Suprapubic skin (tissue), 4 donors: ENCODE results near the gene OR52E8. TPM values are rescaled to one million over a fixed set of nuclear protein-coding genes. Genes with fewer than 3 reads are reported as not detected.

ENCODE experiments used
- DNase-seq, 2 donors: peaks; one replicate each; pipeline ENCODE4 v3.0.0-alpha.2; 2019; ENCODE audit warnings: low spot score in 2 of 2
- H3K27ac ChIP-seq: fragments of 200-600 bp; sonication (generic); one replicate; pipeline ENCODE4 v1.5.1; 2019
- H3K27me3 ChIP-seq: fragments of 200-600 bp; sonication (generic); one replicate; pipeline ENCODE4 v1.5.1; 2019
- H3K36me3 ChIP-seq: fragments of 200-600 bp; sonication (generic); one replicate; pipeline ENCODE4 v1.5.1; 2019
- H3K4me1 ChIP-seq: fragments of 200-600 bp; sonication (generic); one replicate; pipeline ENCODE4 v1.5.1; 2019
- H3K4me3 ChIP-seq: fragments of 200-600 bp; sonication (generic); one replicate; pipeline ENCODE4 v1.5.1; 2019; ENCODE audit warnings: mild to moderate bottlenecking
- H3K9me3 ChIP-seq: fragments of 200-600 bp; sonication (generic); one replicate; pipeline ENCODE4 v1.5.1; 2019
- CTCF ChIP-seq, 2 donors: fragments of 200-600 bp in 1 of 2; fragments of 450-650 bp in 1 of 2; sonication (generic) in 1 of 2; IDR thresholded peaks; one replicate each; pipeline ENCODE4 v1.5.1; 2016 to 2019; ENCODE audit warnings: antibody characterized with exemption in 2 of 2, mild to moderate bottlenecking in 1 of 2, moderate library complexity in 1 of 2
- EP300 ChIP-seq: sonication (generic); formaldehyde crosslinking; IDR thresholded peaks from one replicate; pipeline ENCODE4 v1.6.1; 2017; ENCODE audit warnings: antibody characterized with exemption
- POLR2A ChIP-seq, 2 donors: fragments of 450-650 bp; IDR thresholded peaks; one replicate each; pipeline ENCODE4 v1.6.1; 2017; ENCODE audit warnings: antibody characterized with exemption in 2 of 2, mild to moderate bottlenecking in 2 of 2, moderate library complexity in 2 of 2
- POLR2AphosphoS5 ChIP-seq, 3 donors: sonication (generic); formaldehyde crosslinking; IDR thresholded peaks; one replicate each; pipeline ENCODE4 v1.6.1; 2017; ENCODE audit warnings: antibody characterized with exemption in 3 of 3
- WGBS: methylation state at CpG from one replicate; pipeline ENCODE4 v1.1.5; 2018; 5-methylcytosine and 5-hydroxymethylcytosine counted together
- total RNA-seq, 4 donors: library from RNA; depleted of rRNA; stranded (reverse); fragments of >200 nt; gene quantifications; one replicate each; pipeline ENCODE4 v1.1.0, GENCODE V29; 2016

Gene OR52E8
- total RNA-seq, 4 donors from 2014 or later = not detected

DNA sequence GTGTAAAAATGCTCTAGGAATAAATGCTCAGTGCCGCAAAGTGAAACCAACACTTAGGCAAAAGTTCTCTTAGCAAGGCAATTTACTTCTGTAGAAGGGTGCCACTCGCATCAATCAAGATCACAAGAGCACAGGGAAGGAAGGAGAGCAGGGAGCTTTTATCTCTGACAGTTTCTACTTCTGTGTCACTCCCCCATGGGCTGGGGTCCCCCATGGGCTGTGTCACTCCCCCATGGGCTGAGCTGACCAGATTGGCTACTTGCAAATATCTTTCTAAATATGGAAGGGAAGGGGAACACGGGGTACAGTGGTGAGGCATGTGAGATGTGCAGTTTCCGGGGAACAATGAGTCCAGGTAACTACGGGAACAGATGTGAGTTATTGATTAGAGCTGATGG lies 48.4 kb downstream of the OR52E8 start:
- DNase-seq = no peak
- no peak for TF ChIP-seq POLR2AphosphoS5 (IDR thresholded peaks at IDR 0.05)
- no peak for TF ChIP-seq POLR2A (IDR thresholded peaks at IDR 0.05)
- no peak for TF ChIP-seq EP300
- no peak for TF ChIP-seq CTCF (IDR thresholded peaks at IDR 0.05)
- H3K4me3 ChIP-seq = peak overlapping the region; percentile 54
- H3K27me3 ChIP-seq = no peaks in the 10 kb centered on the region
- H3K4me1 ChIP-seq = peaks cover 11% of the 10 kb centered on the region
- WGBS = 33% methylated on average over 5 of the region's 5 CpGs
- H3K27ac ChIP-seq = no peak overlapping the region
- peaks cover 3% of the 10 kb centered on the region for H3K9me3 ChIP-seq
- no peaks in the 10 kb centered on the region for H3K36me3 ChIP-seq

DNA sequence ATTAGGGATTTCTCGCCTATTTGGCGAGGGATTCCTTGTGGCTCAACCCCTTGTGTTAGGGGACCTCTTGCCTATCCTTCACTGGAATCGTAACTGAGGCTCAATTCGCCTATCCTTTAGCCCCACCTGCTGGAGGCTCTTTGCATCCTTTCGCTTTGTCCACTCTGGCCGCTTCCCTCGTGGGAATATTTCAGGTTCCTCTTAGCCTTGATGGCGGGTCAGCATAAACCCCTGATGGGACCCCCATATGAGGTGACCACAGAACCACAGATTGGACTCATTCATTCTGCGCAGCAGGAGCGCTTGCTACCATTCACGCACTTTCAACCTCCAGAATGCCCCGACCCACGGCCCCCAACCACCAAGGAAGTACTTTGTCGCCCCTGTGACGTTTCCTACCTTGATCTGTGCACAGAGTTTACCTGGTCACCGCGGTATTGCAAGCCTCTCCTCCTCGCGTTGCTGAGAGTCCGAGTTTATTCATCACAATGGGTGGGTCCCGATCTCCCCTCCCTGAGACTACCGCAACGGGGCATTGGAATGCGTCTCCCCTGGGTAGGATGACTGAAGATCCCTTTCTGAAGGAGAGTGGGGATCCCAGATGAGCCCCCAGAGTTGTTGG lies 48.9 kb downstream of the OR52E8 start, which contains the start of gene OR52N2:
TSS of gene OR52N2 (plus strand) at position 425 of the 622 bp plus-strand sequence. CDS start 11,412 bp downstream, outside the sequence.
- TF ChIP-seq POLR2AphosphoS5 (IDR thresholded peaks at IDR 0.05) = no peak
- TF ChIP-seq CTCF (IDR thresholded peaks at IDR 0.05) = peak; percentile 69 to 76
- WGBS = 6% methylated on average over 24 of the region's 24 CpGs
- H3K9me3 ChIP-seq = peaks cover 5% of the 10 kb centered on the region
- H3K36me3 ChIP-seq = no peaks in the 10 kb centered on the region
- peak; percentile 77 to 84 for DNase-seq
- no peak within 1 kb of the TSS for H3K27ac ChIP-seq
- peak within 1 kb of the TSS; percentile 54 for H3K4me3 ChIP-seq
- no peaks in the 10 kb centered on the region for H3K27me3 ChIP-seq
- H3K4me1 ChIP-seq = peaks cover 11% of the 10 kb centered on the region

DNA sequence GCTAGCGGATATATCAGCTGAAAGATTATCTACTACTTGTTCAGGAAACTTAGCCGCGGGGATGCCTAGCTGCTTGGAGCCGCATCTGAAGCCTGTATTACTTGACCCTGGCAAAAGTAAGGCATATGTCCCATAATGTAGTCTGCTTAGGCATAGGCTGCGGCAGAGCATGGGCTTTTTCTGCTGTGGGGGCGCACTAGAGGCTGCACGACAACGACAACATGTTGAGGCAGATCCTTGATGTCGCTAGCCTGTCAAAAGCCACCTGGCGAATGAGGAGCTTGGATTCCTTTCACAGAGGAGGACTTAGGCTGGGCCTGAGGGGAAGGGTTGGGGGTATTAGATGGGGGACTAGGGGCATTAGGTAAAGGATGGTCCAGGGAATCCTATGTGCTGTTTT lies 49.9 kb downstream of the OR52E8 start:
- peaks cover 5% of the 10 kb centered on the region for H3K9me3 ChIP-seq
- no peak for TF ChIP-seq EP300
- TF ChIP-seq CTCF (IDR thresholded peaks at IDR 0.05) = no peak
- no peak for TF ChIP-seq POLR2AphosphoS5 (IDR thresholded peaks at IDR 0.05)
- no peak for TF ChIP-seq POLR2A (IDR thresholded peaks at IDR 0.05)
- H3K4me3 ChIP-seq = no peak overlapping the region
- peaks cover 11% of the 10 kb centered on the region for H3K4me1 ChIP-seq
- no peaks in the 10 kb centered on the region for H3K36me3 ChIP-seq
- WGBS = 69% methylated on average over 8 of the region's 10 CpGs
- no peaks in the 10 kb centered on the region for H3K27me3 ChIP-seq
- DNase-seq = no peak
- H3K27ac ChIP-seq = no peak overlapping the region

Other genes with a start within 250 kb of the OR52E8 start
- gene TRIM34, start 232.7 kb downstream of the OR52E8 start, total RNA-seq = 1 to 10 TPM; 5.0 to 8.4 (median 7.2) TPM
- gene TRIM5, start 172.6 kb downstream of the OR52E8 start, total RNA-seq = 10 to 100 TPM; 12.3 to 21.7 (median 16.8) TPM
- 10 to 100 TPM in 2 of 4 donors, 1 to 10 TPM in 2; 8.5 to 20.3 (median 13.6) TPM for gene TRIM22, start 167.9 kb downstream of the OR52E8 start, total RNA-seq
- not detected for gene OR56B1, start 121.2 kb downstream of the OR52E8 start, total RNA-seq
- not detected for gene OR52N4, start 103.4 kb downstream of the OR52E8 start, total RNA-seq
- gene OR52N5, start 74.3 kb downstream of the OR52E8 start, total RNA-seq = not detected
- gene OR52N1, start 66.4 kb downstream of the OR52E8 start, total RNA-seq = not detected
- not detected for gene OR52N2, start 48.8 kb downstream of the OR52E8 start, total RNA-seq
- gene OR52E6, start 15.8 kb downstream of the OR52E8 start, total RNA-seq = not detected
- not detected for gene OR52E4, start 22.9 kb upstream of the OR52E8 start, total RNA-seq
- not detected for gene OR52E5, start 35.5 kb upstream of the OR52E8 start, total RNA-seq
- gene OR56A3, start 84.6 kb upstream of the OR52E8 start, total RNA-seq = not detected
- gene OR56A5, start 110.8 kb upstream of the OR52E8 start, total RNA-seq = not detected
- not detected for gene OR52L1, start 129.3 kb upstream of the OR52E8 start, total RNA-seq
- 1 to 10 TPM in 1 of 4 donors, under 1 TPM in 1, not detected in 2; 0.51 to 2.3 TPM for gene OR56A4, start 149.3 kb upstream of the OR52E8 start, total RNA-seq
- 1 to 10 TPM in 1 of 4 donors, under 1 TPM in 2, not detected in 1; 0.25 to 1.2 (median 0.31) TPM for gene OR56A1, start 173.1 kb upstream of the OR52E8 start, total RNA-seq
- gene OR56B4, start 250.0 kb upstream of the OR52E8 start, total RNA-seq = not detected